Measurements from ENCODE around the gene NFKB2. TPM values are rescaled to one million over a fixed set of nuclear protein-coding genes. Genes with fewer than 3 reads are reported as not detected.

The NFKB2 gene
- total RNA-seq, 1 experiment from 2014 or later = 51.9 TPM

DNA sequence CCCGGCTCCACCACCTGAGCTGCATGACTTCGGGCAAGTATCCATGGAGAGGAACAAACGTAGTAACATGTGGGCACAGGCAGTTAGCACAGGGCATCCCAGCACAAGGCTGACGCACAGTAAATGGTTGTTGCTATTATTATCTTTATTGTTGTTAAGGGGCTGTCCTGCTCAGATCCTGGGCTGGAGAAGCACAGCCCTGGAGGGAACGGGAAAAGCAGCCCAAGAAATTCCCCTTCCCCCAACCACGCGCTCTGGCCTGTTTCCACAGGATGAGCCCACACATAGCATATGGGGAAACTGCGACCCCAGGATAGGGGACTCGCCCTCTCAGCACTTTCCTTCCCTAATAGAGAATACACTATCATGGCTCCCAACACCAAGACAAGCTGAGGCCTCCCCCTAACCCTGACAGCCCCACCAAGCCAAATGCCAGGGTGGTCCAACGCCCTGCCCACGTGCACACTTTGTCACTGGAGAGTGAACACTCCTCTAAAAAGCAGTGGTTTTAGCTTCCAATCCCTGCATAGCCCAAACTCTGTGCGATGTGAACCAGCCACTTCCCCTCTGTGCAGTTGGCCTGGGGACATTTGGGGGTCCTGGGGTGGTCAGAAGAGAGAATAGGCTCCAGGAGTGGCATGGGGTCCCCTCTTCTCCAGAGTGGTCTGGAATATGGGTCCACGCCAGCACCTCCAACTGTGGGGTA lies 12.1 kb downstream of the NFKB2 start:
- DNase-seq (ENCODE audit: extremely low read depth, low read depth) = no peak

- DNase-seq (ENCODE audit: extremely low read depth, low read depth) = no peak
Measured at GRCh38 chr10:102408131-102408727, 12.7 kb downstream of the NFKB2 start.

- DNase-seq (ENCODE audit: extremely low read depth, low read depth) = no peak
Measured at GRCh38 chr10:102408728-102409603, 13.5 kb downstream of the NFKB2 start.

DNA sequence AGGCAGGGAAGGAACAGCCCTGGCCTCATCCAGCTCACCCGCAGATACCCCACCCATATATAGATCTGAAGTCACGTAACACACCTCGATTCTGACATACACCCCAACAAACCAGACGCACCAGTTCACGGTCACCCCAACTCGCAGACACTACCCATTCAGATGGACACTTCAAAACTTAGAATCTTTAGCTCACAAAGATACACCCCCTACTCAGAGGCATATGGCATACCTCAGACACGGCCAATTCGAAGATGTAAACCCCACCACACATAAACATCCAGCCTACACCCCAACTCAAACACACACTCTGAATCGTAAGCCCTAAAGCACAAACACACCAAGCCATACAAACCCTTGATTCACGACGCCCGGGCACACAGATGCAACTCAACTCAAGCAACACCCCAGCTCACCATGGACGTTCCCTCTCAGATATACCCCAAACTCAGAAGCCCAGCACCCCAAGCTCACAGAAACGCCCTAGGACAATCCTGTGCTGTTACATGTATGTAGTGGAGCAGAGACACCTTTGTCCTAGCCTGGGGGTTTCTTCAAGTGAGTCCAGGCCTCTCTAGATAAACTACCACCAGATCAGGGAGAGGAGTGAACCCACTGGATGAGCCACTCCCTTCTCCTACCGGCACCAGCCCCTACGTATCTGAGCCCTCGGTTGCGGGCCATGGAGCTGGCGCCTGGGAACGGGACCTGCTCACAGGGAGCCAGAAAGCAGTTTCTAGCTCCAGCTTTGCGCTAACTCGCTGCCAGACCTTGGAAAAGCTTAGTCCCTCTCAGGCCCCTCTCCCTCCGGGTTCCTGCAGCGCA lies 14.3 kb downstream of the NFKB2 start:
- no peak for DNase-seq (ENCODE audit: extremely low read depth, low read depth)

- DNase-seq (ENCODE audit: extremely low read depth, low read depth) = no peak
Measured at GRCh38 chr10:102410429-102411073, 15.0 kb downstream of the NFKB2 start.

DNA sequence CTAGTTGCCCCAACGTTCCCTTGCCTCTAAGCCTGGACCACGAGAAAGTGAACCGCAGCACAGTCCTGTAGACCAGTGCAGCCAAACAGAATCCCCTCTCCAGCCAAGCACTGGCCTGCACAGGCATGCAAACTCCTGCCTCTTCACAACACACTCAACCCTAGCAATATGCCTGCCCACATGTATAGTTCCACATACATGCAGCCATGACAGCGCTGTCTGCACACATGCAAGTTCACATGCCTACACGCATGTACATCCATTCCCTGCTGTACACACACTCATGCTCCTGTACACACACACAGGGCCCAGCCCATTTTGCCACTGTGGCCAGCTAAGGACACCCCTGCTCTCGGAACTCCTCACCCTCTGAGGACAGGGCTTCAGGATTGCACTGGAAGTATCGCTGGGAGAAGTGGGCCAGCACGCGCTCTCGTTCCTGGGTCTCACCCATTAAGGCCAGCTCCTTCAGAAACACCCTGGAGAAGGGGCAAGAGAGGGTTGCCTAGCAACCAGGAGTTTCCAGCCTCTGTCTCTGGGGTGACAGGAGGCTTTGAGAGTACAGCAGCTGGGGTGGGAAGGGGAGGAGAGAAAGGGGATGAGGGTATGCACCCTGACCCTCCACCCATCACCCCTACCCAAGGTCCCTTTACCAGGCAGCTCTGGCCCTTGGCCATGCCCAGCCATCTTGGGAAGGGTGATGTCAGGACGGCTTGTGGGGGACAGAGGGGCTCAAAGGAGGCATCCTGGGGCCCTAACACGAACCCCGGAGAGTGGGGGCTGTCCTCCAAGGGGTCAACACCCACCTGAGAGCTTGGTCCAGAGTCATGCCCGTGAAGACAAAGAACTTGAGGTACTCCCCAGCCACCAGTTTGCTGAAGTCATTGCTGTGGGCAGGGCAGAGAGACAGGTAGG lies 16.1 kb downstream of the NFKB2 start:
- no peak for DNase-seq (ENCODE audit: extremely low read depth, low read depth)

- no peak for DNase-seq (ENCODE audit: extremely low read depth, low read depth)
Measured at GRCh38 chr10:102412293-102412692, 16.8 kb downstream of the NFKB2 start.

DNA sequence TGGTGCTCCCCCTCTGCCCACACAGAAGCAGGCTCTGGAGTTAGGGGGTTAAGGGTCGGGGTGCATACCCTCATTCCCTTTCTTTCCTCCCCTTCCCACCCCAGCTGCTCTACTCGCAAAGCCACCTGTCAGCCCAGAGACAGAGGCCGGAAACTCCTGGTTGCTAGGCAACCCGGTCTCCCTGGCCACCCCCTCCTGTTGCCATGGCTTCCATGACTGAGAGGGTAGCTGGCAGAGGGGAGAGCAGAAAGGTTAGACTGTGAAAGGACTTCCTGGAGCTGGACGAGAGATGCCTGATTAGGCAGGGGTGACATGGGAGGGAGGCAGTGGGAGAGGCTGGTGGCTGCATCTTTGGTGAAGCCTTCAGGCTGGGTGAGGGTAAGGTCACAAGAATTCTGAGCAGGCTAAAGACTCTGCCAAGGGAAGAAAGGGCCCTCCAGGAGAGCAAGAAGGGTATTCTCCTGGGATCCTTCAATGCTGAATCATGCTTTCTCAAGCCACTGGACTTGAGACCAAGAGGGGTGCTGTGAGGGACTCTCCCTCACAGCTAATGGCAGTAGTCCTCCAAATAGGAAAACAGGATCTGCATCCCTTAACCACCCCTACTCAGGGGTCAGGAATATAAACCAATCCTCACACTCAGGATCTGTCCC lies 17.7 kb downstream of the NFKB2 start:
- no peak for DNase-seq (ENCODE audit: extremely low read depth, low read depth)

DNA sequence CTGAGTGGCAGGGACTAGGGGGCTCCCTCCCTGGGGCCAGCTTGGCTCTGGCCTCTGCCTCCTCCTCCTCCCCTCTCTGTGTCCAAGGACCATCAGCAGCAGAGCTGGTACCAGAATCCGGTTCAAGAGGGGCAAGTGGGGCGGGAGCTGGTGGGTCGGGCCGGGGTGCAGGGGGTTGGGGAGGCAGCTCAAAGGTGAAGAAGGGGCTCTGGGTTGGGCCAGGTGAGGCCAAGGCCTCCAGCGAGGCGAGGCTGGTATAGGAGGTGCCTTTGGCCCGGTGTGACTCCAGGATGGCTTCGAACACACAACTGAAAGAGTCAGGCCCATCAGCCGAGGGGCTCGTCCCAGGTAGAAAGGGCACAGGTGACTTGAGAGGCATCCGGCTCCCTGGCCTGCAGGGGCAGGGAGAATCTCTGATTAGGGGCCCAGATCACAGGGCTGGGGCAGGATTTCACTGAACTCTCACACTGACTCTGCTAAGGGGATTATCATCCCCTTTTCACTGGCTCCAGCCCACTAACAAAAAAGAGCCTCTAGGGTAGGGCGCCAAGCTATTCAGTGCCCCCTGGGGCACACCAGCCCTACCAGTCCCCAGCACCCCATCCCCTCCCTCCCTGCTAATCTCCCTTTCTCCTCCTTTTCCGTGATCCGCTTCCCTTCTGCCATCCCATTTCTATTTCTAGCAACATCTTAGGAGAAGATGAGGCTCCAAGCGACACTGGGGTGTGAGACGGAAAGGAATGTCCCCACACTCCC lies 18.5 kb downstream of the NFKB2 start:
- no peak for DNase-seq (ENCODE audit: extremely low read depth, low read depth)

- DNase-seq (ENCODE audit: extremely low read depth, low read depth) = no peak
Measured at GRCh38 chr10:102414749-102415148, 19.2 kb downstream of the NFKB2 start.

DNA sequence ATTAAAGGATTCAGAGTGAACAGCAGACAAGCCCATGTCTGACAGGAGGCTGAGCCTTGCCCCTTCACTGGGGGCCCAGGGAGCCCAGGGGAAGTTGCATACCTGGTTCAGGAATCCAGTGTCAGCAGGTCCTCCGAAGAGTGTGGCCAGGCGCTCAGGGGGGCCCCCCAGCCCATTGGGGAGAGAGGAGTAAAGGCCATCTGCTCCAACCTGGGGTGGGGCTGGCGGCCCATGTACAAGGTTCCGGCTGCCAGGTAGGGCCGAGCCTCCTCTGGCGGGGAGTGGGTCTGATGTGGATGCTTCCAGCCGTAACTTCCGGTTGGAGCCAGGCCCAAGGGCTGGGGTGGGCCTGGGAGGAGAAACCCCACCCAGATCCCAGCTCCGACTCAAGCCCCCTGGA lies 20.8 kb downstream of the NFKB2 start:
- no peak for DNase-seq (ENCODE audit: extremely low read depth, low read depth)

- DNase-seq (ENCODE audit: extremely low read depth, low read depth) = no peak
Measured at GRCh38 chr10:102416695-102417094, 21.2 kb downstream of the NFKB2 start.

DNA sequence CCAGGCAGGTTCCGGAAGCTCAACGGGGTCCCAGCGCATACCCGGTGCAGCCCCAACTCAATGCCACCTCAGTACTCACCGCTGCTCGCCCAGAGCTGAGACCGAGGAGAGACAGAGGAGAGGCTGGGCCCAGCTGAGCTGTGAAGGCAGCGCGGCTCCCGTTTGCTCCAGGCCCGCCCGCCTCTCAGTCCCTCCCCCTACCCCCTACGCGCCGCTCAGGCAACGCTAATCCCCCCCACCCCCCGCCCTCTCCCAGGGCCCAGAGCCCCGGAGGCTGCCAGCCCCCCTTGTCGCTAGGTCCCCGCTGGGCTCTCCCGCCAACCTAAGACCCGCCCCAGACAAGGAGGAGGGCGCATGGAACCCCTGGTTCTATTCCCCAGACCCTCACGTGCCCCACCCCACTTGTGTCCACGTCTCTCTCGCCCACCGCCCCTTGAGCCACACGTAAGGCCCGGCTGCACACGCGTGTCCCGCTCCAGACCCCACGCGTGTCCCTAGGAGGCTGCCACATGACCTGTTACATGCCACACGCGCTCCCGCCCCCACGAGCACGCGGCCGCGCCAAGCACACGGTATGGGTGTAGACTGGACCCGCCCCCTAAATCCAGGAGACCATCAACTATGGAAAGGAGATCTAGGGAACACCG lies 23.2 kb downstream of the NFKB2 start, which contains the start of gene PSD:
Gene PSD, minus strand, starts transcription at position 164 of the 647 bp plus-strand sequence. CDS start 1,747 bp downstream, outside the sequence.
- DNase-seq (ENCODE audit: extremely low read depth, low read depth) = no peak

- DNase-seq (ENCODE audit: extremely low read depth, low read depth) = peak; percentile 48
Measured at GRCh38 chr10:102419269-102420180, 24.0 kb downstream of the NFKB2 start.

GRCh38 chr10:102420181-102420713 lies 24.7 kb downstream of the NFKB2 start:
- no peak for DNase-seq (ENCODE audit: extremely low read depth, low read depth)

Data from NCI-H460 (cell line).